ENCODE measurements around the gene PTPRD. TPM values are rescaled to one million over a fixed set of nuclear protein-coding genes. Genes with fewer than 3 reads are reported as not detected.

Gene PTPRD
- total and polyA plus RNA-seq, 9 of the 15 experiments (the other 6 are each of a cell fraction or from before 2014, with no cell fraction given), result 0.11 TPM; not detected in 8

GRCh38 chr9:8838136-8838535 lies 1774.7 kb downstream of the PTPRD start (continued):
- TF ChIP-seq CHD7 (IDR thresholded peaks at IDR 0.05; ENCODE audit: low read depth, low read length), result no peak
- TF ChIP-seq DIDO1 (tag; IDR thresholded peaks at IDR 0.05; ENCODE audit: low read depth), result no peak
- TF ChIP-seq CEBPB (tag; IDR thresholded peaks at IDR 0.05), result no peak
- TF ChIP-seq, protein P1, sequence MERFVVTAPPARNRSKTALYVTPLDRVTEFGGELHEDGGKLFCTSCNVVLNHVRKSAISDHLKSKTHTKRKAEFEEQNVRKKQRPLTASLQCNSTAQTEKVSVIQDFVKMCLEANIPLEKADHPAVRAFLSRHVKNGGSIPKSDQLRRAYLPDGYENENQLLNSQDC (CRISPR knock-in tag; IDR thresholded peaks at IDR 0.05), result no peak
- TF ChIP-seq ZBTB33 (CRISPR knock-in tag; IDR thresholded peaks at IDR 0.05), result no peak
- TF ChIP-seq, protein P2, sequence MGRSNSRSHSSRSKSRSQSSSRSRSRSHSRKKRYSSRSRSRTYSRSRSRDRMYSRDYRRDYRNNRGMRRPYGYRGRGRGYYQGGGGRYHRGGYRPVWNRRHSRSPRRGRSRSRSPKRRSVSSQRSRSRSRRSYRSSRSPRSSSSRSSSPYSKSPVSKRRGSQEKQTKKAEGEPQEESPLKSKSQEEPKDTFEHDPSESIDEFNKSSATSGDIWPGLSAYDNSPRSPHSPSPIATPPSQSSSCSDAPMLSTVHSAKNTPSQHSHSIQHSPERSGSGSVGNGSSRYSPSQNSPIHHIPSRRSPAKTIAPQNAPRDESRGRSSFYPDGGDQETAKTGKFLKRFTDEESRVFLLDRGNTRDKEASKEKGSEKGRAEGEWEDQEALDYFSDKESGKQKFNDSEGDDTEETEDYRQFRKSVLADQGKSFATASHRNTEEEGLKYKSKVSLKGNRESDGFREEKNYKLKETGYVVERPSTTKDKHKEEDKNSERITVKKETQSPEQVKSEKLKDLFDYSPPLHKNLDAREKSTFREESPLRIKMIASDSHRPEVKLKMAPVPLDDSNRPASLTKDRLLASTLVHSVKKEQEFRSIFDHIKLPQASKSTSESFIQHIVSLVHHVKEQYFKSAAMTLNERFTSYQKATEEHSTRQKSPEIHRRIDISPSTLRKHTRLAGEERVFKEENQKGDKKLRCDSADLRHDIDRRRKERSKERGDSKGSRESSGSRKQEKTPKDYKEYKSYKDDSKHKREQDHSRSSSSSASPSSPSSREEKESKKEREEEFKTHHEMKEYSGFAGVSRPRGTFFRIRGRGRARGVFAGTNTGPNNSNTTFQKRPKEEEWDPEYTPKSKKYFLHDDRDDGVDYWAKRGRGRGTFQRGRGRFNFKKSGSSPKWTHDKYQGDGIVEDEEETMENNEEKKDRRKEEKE (IDR thresholded peaks at IDR 0.05; ENCODE audit: borderline replicate concordance in 1 of 2, control insufficient read depth in 1 of 2, low read depth in 2 of 2, low read length in 1 of 2), result no peak
